A673 (cell line): ENCODE data around the gene ZNF367. TPM values are rescaled to one million over a fixed set of nuclear protein-coding genes. Genes with fewer than 3 reads are reported as not detected.

Experiments used
- BruUV-seq: library from RNA; stranded (reverse); fragments of 400-500 nt; replicated peaks from 2 replicates; lab custom pipeline; 2021; lab: Mats Ljungman, UMichigan
- CTCF ChIA-PET: fragments of 300-600 bp; sonication (Branson Sonifier 250); formaldehyde crosslinking; loops from one replicate; lab custom pipeline; 2022; ENCODE audit warnings: antibody characterized with exemption; lab: Charles Lee
- POLR2A ChIA-PET: fragments of 300-600 bp; sonication (Branson Sonifier 250); formaldehyde crosslinking; loops from one replicate; lab custom pipeline; 2022; ENCODE audit warnings: antibody characterized with exemption; ENCODE audit not compliant: low non-redundant PET; lab: Charles Lee
- DNase-seq: peaks from one replicate; pipeline ENCODE4 v3.0.0-alpha.2; 2015; ENCODE audit warnings: low spot score
- H3K27ac ChIP-seq: fragments of 200-600 bp; sonication (generic); 2 replicates; pipeline ENCODE4 v1.5.1; 2016; ENCODE audit warnings: mixed run types, low read depth, mild to moderate bottlenecking, mixed read lengths, antibody characterized with exemption, low read length; ENCODE audit not compliant: poor library complexity, severe bottlenecking
- H3K27me3 ChIP-seq: fragments of 200-600 bp; sonication (generic); replicated peaks from 2 replicates; pipeline ENCODE4 v1.6.1; 2017; ENCODE audit warnings: mixed run types, low read depth, mild to moderate bottlenecking, mixed read lengths, antibody characterized with exemption, low read length; ENCODE audit not compliant: insufficient read depth, poor library complexity
- H3K36me3 ChIP-seq: fragments of 200-600 bp; sonication (generic); 2 replicates; pipeline ENCODE4 v1.6.1; 2016; ENCODE audit warnings: mixed run types, mild to moderate bottlenecking, mixed read lengths, antibody characterized with exemption, low read length; ENCODE audit not compliant: insufficient read depth, poor library complexity, severe bottlenecking
- H3K4me1 ChIP-seq: fragments of 200-600 bp; sonication (generic); 2 replicates; pipeline ENCODE4 v1.6.1; 2017; ENCODE audit warnings: mixed run types, mild to moderate bottlenecking, mixed read lengths, antibody characterized with exemption, low read length; ENCODE audit not compliant: insufficient read depth, poor library complexity, severe bottlenecking
- H3K4me3 ChIP-seq: fragments of 200-600 bp; sonication (generic); 2 replicates; pipeline ENCODE4 v1.5.1; 2016; ENCODE audit warnings: low read depth, mixed run types, mild to moderate bottlenecking, mixed read lengths, low read length; ENCODE audit not compliant: poor library complexity, severe bottlenecking
- H3K9me3 ChIP-seq: fragments of 200-600 bp; sonication (generic); 2 replicates; pipeline ENCODE4 v1.6.1; 2016; ENCODE audit warnings: mixed run types, low read depth, mild to moderate bottlenecking, mixed read lengths, antibody characterized with exemption, low read length; ENCODE audit not compliant: poor library complexity, severe bottlenecking
- CTCF ChIP-seq: fragments of 300-800, 200-600 bp; sonication (generic); conservative IDR thresholded peaks from 2 replicates; pipeline ENCODE4 v1.5.1; 2017; ENCODE audit warnings: low read depth, mild to moderate bottlenecking, antibody characterized with exemption, low read length, moderate library complexity, mixed read lengths
- EZH2 ChIP-seq: fragments of 200-600 bp; sonication (generic); IDR thresholded peaks from 2 replicates; pipeline ENCODE4 v1.6.1; 2017; ENCODE audit warnings: borderline replicate concordance, low read depth, mild to moderate bottlenecking, mixed read lengths, antibody characterized with exemption, low read length; ENCODE audit not compliant: poor library complexity, severe bottlenecking
- intact Hi-C: fragments of 100-400 bp; cut with micrococcal nuclease; formaldehyde crosslinking; loops from one replicate; pipeline ENCODE4 v1.10.0; 2022; ENCODE audit not compliant: unreplicated experiment
- total RNA-seq: library from RNA; stranded (reverse); gene quantifications from 2 replicates; pipeline ENCODE4 v1.2.3, GENCODE V29; 2021

ZNF367 gene
- total RNA-seq, 1 experiment from 2014 or later: 14.6 TPM

GRCh38 chr9:96460470-96460869 is 42.3 kb upstream of the ZNF367 start:
- peaks cover 3% of the 10 kb centered on the region for H3K36me3 ChIP-seq
- H3K9me3 ChIP-seq: no peaks in the 10 kb centered on the region
- no peak overlapping the region for H3K4me3 ChIP-seq
- no TSS peak for BruUV-seq
- DNase-seq: no peak
- intact Hi-C loops: no loop called here
- ChIA-PET POLR2A (no interaction called here), CTCF (no interaction called here)
- H3K27me3 ChIP-seq: no peaks in the 10 kb centered on the region
- H3K4me1 ChIP-seq: peaks cover 5% of the 10 kb centered on the region
- no peak overlapping the region for H3K27ac ChIP-seq
- TF ChIP-seq CTCF (no peak), EZH2 (no peak)

- Histone ChIP-seq H3K4me1 (peaks cover 5% of the 10 kb centered on the region), H3K27me3 (no peaks in the 10 kb centered on the region), H3K36me3 (peaks cover 3% of the 10 kb centered on the region), H3K9me3 (no peaks in the 10 kb centered on the region), H3K4me3 (no peak overlapping the region), H3K27ac (no peak overlapping the region)
- ChIA-PET CTCF (no interaction called here), POLR2A (no interaction called here)
- no TSS peak for BruUV-seq
- TF ChIP-seq EZH2 (no peak), CTCF (no peak)
- DNase-seq: no peak
- intact Hi-C loops: no loop called here
Observed at GRCh38 chr9:96459268-96460007, 41.3 kb upstream of the ZNF367 start.

GRCh38 chr9:96458226-96458625 is 40.1 kb upstream of the ZNF367 start:
- ChIA-PET CTCF (no interaction called here), POLR2A (no interaction called here)
- Histone ChIP-seq H3K27me3 (no peaks in the 10 kb centered on the region), H3K4me3 (no peak overlapping the region), H3K36me3 (peaks cover 3% of the 10 kb centered on the region), H3K4me1 (peaks cover 5% of the 10 kb centered on the region), H3K27ac (no peak overlapping the region), H3K9me3 (no peaks in the 10 kb centered on the region)
- TF ChIP-seq EZH2 (no peak), CTCF (no peak)
- intact Hi-C loops: no loop called here
- no peak for DNase-seq
- BruUV-seq: no TSS peak
